NCI-H2107 treated with DMSO at 0.1 percent for 48 hours (cell line): ENCODE results near the gene FARS2.

ENCODE experiments used
- DNase-seq: peaks from one replicate; lab custom pipeline; 2025; ENCODE audit not compliant: unreplicated experiment; lab: John Stamatoyannopoulos, UW

Gene FARS2

GRCh38 chr6:5248302-5249098, 12.8 kb upstream of the FARS2 start:
- DNase-seq, result no peak

DNA sequence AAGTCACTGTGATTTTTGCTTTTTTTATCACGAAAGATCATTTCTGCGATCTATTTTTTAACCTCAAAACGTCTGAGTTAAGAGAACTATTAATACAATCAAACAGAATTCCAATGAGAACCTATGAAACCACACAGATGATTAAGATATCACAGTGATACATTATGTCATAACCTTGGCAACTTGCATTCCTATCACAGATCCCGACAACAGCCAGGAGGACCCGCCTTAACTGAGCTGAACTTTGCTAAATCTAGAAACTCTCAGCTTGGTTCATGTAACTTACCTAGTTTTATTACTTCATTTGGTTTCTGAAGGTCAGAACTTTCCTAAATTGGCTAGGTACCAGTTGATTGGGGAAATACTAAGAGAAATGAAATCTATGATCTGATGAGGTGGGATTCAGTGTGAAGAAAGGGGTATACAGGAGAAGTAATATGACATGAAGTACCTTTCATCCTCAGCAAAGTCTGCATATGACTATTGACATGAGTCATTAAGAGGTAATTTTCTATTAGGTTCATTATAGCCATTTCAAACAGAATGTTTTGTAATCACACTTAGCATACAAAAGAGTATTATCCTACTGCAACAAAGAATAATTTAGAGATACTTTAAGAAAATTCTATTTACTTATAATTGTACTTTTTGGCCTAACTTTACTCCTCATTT, 11.7 kb upstream of the FARS2 start:
- DNase-seq, result no peak

GRCh38 chr6:5250451-5250850, 10.9 kb upstream of the FARS2 start:
- no peak for DNase-seq

DNA sequence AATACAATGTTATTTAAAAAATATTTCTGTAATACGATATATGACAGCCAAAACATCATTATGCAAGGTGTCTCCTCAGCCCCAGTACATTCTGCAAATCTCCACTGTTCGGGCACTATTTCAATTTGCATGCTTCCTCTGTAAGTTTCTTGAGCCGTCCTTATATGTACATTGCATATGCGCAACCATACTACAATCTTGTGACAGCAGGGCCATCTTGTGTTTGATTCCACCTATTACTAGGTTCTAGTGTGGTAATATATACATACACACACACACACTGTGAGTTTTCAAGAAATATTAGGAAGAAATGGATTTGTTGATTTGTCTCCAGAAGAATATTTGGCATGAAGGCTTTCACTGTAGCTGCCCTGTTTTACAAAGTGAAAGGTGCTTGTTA, 10.4 kb upstream of the FARS2 start:
- no peak for DNase-seq

DNA sequence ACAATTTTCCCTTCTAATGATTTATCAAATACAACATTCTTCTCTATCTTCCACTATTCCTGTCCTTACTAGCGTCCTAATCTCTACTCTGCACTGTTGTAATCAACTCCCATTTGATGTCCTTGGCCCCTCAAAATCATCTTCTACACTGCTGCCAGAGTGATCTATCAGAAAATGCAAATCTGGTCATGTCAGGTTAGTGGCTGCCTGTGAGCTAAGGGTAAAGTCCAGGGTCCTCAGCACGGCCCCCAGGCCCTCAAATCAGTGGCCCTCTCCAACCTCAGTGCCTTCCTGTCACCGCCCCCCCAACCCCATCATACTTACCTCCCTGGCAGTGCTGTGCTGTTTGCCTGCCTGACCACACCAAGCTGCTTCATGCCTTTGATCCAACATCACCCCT, 4.4 kb upstream of the FARS2 start:
- no peak for DNase-seq

DNA sequence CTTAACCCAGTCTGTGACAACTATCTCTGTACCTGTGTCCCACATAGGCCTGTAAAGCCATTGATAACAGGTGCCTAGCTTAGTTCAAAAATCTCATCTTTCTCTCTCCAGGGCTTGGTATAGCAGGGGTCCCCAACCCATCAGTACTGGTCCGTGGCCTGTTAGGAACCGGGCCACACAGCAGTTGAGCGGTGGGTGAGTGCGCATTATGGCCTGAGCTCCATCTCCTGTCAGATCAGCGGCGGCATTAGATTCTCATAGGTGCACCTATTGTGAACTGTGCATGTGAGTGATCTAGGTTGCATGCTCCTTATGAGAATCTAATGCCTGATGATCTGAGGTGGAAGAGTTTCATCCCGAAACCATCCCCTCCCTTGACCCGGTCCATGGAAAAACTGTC, 3.9 kb upstream of the FARS2 start:
- no peak for DNase-seq

DNA sequence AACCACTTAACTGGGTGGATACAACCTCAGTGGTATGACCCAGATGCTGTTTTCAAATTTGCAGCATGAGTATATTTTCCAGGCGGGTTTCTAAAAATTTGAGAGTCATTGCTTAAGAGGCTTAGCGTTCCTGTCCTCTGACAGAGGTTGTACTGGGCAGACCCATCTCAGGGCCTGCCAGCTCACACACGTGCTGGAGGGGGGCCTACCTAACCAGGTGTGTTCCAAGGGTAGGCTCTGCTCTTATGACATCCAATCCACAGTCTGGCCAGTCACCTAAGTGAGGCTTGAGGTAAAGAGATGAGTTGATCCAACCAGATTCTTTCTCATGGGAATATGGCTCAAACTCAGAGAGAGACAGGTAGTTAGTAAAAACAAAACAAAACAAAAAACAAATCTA, 1.9 kb upstream of the FARS2 start:
- DNase-seq, result no peak

DNA sequence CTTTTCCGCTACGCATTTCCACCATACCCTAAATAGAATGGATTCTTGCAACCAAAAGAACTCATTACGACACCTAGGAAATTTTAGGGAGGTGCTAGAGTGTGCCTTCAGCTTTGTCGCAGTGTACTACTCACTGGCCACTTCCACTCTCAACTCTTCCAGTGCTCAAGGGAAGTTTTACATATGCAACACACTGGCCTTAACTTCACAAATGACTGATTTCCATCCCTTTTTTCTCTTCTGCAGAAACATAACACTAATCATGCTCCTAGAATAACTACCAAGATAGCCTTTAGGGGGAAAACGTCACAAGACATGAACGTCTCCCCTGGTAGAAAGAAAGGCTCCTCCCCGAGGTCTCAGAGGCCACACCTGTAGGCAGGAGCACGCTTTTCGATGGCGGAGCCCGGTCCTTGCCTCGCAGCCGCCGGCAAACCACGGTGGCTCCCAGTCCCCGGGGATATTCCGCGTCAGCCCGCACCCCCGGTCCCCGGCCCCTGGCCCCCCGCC, 1.1 kb upstream of the FARS2 start:
- no peak for DNase-seq

- DNase-seq, result no peak
These were observed 314 bp downstream of the FARS2 start for GRCh38 chr6:5261545-5262109.

- DNase-seq, result no peak
These were observed 5.1 kb downstream of the FARS2 start for GRCh38 chr6:5266423-5266822.

DNA sequence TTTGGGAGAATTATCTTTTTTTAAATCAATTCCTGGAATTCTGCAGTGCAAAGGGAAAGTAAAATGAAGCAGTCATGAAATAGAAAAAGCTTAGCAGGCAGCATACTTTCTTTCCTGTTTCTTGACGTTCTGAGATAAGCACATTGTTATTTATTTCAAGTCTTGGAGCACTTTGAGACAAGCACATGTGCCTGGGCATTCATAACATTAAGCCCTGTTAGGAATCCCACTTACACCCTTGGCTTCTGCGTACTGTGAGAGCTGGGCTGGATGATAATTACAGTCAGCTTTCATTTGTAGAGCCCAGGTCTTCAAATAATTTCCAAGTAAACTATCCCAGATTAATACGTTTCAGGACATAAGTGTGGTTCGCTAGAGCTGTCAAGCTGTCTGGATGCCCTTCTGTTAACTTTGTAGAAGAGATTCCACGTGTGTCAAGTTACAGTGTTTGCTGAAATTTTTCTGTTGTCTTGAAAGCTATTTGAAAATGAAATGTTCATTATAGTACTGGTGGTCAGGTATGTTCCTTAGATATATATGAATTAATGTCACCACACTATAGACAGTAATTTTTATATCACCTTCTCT, 8.9 kb downstream of the FARS2 start:
- DNase-seq, result no peak

DNA sequence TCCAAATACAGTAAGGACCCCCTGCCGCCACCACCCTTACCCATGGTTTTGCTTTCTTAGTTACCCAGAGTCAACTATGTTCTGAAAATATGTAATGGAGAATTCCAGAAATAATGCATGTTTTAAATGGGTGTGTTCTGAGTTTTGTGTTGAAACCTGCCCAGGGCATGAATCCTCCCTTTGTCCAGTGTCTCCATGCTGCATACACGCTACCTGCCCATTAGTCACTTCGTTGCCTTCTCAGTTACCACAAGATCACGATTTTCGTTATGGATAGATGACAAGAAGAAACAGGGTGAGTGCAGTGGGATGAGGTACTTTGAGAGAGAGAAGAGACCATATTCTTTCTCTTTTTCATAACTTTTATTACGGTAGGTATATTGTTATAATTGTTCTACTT, 10.6 kb downstream of the FARS2 start:
- no peak for DNase-seq

DNA sequence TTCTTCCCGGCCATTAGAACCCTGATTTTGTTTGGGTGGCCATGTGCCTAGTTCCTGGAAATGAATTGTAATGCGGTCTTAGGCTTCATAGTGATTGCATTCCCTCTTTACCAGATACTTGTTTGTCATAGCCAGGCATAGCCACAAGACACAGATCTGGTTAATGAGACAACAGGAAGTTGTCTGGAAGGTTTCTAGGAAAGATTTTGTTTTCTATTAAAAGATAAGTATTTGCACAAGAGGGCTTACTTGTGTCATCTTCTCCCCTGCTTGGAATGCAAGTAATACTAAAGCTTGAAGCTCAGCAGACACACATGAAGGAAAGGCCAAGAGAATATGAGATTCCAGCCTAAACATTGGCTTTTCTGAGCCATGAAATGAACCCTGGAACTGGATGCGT, 12.9 kb downstream of the FARS2 start:
- DNase-seq, result no peak

- no peak for DNase-seq
These were observed 14.2 kb downstream of the FARS2 start for GRCh38 chr6:5275497-5275896.

DNA sequence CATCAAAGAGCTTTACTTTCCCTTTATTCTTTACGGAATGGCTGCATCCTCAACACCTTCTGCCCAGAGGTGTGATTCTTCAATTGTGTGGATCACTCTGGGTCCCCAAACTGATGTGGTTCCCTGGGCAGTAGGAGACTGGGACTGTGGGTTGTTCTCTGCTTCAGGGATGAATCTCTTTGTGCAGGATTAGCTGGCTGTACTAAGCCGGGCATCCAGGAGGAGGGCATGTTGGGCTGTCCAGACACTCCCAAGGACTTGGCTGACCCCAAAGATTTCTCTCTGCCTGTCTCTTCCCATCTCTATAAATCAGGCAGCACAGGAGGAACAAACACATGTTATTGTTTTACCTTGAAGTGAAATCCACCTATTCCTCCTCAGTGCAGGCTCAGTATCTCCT, 15.3 kb downstream of the FARS2 start:
- DNase-seq, result no peak

DNA sequence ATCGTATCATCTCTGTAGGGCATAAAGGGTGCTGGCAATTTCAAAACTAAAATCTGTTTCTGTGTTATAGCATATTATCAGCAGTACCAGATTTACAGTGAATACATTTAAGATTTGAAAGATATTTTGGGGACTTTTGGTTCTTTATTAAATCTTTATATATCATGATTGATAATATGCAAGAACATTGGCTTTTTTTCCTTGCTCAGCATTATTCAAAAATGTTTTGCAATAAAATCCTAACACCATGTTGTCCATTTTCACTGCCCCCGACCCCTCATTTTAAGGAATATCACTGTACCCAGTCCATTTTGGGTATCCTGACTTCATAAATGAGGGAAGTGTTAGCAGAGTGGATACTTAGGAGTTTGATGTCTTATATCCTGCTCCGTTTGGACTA, 16.3 kb downstream of the FARS2 start:
- no peak for DNase-seq

DNA sequence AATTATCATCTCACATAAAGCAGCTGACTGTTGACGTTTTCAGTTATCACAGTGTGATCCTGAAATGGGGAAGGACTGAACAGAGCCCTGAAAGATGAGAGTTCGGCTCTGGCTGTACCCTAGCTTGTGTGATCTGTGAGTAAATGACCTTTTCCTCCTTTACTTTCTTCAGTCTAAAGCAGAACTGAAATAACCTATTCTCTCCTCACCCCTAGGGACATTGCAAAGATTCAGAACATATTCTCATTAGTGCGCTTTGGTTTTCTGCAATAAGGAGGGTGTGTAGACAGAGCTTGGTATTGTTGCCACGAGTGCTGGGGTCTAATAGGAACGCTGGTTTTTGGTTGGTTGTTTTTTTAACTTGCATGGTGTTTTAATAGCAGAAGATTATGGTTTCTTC, 16.7 kb downstream of the FARS2 start:
- DNase-seq, result no peak

GRCh38 chr6:5278565-5279120, 17.3 kb downstream of the FARS2 start:
- no peak for DNase-seq

DNA sequence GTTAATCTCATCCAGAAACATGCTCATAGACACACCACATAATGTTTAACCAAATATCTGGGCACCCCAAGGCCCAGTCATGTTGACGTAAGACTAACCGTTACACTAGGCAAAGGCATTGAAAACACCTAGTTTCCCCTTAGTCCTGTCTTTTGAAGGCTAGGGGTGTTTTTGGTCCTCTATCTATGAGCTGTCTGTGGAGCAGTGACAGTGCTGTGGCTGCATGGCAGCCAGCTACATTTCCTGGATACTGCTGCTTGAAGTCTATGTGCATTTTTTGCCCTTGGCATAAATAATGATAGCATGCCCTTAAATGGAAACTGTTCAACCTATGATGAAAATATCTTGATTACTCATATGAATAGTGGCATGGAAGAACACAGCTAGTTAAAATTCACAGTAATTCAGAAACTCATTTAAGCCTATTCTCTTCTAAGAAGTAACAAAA, 18.6 kb downstream of the FARS2 start:
- no peak for DNase-seq

- no peak for DNase-seq
These were observed 19.6 kb downstream of the FARS2 start for GRCh38 chr6:5280920-5281319.

DNA sequence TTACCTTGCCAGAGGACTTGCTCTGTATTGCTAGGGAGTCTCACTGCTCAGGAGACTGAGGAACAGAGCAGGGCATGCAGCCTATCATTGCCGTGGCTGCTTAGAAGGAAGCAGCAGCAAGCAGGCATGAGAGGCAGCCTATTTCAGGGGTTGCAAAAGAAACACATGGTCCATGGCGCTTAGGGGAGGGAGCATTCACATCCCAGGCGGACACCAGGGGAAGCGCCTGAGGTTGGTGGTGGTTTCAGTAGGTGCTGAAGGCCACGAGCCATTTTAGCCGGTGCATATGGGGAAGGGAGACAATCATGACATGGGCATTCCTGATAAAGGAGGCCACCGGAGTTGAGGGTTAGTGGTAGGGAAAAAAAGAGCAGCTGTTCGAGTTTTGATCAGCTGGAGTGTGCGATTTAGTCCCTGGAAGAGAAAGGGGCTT, 20.9 kb downstream of the FARS2 start:
- DNase-seq, result no peak
